Chondrocyte (in vitro differentiated cells): ENCODE data around the gene DYNLT1. TPM values are rescaled to one million over a fixed set of nuclear protein-coding genes. Genes with fewer than 3 reads are reported as not detected.
A peak's percentile ranks its signal among the peaks of the same experiment; 100 is the strongest.

Experiments used
- DNase-seq: peaks from one replicate; pipeline ENCODE4 v3.0.0; 2021; ENCODE audit warnings: mixed read lengths, low spot score
- H3K27ac Mint-ChIP-seq: one replicate; pipeline ENCODE4 v1.8.0; 2021; ENCODE audit warnings: mild to moderate bottlenecking, moderate library complexity, mixed read lengths; ENCODE audit not compliant: unreplicated experiment
- H3K27me3 Mint-ChIP-seq: 2 replicates; pipeline ENCODE4 v1.8.0; 2021; ENCODE audit warnings: low read depth, mixed read lengths
- H3K36me3 Mint-ChIP-seq: 2 replicates; pipeline ENCODE4 v1.8.0; 2021; ENCODE audit warnings: low read depth, mixed read lengths
- H3K4me1 Mint-ChIP-seq: 2 replicates; pipeline ENCODE4 v1.8.0; 2021; ENCODE audit warnings: low read depth, mild to moderate bottlenecking, mixed read lengths
- H3K4me3 Mint-ChIP-seq: one replicate; pipeline ENCODE4 v1.8.0; 2021; ENCODE audit warnings: mild to moderate bottlenecking, moderate library complexity, mixed read lengths; ENCODE audit not compliant: unreplicated experiment
- H3K9me3 Mint-ChIP-seq: 2 replicates; pipeline ENCODE4 v1.8.0; 2021; ENCODE audit warnings: low read depth, mixed read lengths
- total RNA-seq: library from RNA; stranded (reverse); gene quantifications from 3 replicates; pipeline ENCODE4 v1.2.1, GENCODE V29; 2021
- TF ChIP-seq, protein P1 (sequence below): fragments of 200-600 bp; sonication (generic); IDR thresholded peaks from 2 replicates; pipeline ENCODE4 v1.5.0; 2021; ENCODE audit warnings: antibody characterized with exemption, mild to moderate bottlenecking, moderate library complexity

DYNLT1 gene
- total RNA-seq, 1 donor from 2014 or later = 171 TPM

GRCh38 chr6:158603261-158604047, 41.1 kb downstream of the DYNLT1 start:
- Mint-ChIP-seq H3K4me3 (no peak overlapping the region), H3K9me3 (no peaks in the 10 kb centered on the region), H3K27ac (no peak overlapping the region), H3K27me3 (no peaks in the 10 kb centered on the region), H3K4me1 (no peaks in the 10 kb centered on the region), H3K36me3 (peaks cover 12% of the 10 kb centered on the region)
- TF ChIP-seq, protein P1, sequence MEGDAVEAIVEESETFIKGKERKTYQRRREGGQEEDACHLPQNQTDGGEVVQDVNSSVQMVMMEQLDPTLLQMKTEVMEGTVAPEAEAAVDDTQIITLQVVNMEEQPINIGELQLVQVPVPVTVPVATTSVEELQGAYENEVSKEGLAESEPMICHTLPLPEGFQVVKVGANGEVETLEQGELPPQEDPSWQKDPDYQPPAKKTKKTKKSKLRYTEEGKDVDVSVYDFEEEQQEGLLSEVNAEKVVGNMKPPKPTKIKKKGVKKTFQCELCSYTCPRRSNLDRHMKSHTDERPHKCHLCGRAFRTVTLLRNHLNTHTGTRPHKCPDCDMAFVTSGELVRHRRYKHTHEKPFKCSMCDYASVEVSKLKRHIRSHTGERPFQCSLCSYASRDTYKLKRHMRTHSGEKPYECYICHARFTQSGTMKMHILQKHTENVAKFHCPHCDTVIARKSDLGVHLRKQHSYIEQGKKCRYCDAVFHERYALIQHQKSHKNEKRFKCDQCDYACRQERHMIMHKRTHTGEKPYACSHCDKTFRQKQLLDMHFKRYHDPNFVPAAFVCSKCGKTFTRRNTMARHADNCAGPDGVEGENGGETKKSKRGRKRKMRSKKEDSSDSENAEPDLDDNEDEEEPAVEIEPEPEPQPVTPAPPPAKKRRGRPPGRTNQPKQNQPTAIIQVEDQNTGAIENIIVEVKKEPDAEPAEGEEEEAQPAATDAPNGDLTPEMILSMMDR = no peak
- no peak for DNase-seq

- Mint-ChIP-seq H3K4me1 (no peaks in the 10 kb centered on the region), H3K27ac (no peak overlapping the region), H3K9me3 (no peaks in the 10 kb centered on the region), H3K4me3 (no peak overlapping the region), H3K27me3 (no peaks in the 10 kb centered on the region), H3K36me3 (peaks cover 13% of the 10 kb centered on the region)
- TF ChIP-seq, protein P1 = no peak
- DNase-seq = no peak
Measured at GRCh38 chr6:158599635-158600034, 44.9 kb downstream of the DYNLT1 start.

DNA sequence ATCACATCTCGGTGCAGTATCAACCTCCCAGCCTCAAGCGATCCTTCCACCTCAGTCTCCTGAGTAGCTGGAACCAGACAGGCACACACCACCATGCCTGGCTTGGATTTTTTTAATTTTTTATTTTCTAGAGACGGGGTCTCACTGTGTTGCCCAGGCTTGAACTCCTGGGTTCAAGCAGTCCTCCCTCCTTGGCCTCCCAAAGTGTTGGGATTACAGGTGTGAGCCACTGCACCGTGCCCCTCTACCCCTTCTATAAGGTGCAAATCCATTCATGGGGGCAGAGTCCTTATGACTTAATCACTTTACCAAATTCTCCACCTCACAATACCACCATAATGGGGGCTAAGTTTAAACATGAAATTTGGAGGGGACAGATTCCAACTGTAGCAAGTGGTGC, 47.0 kb downstream of the DYNLT1 start:
- Mint-ChIP-seq H3K4me1 (no peaks in the 10 kb centered on the region), H3K36me3 (peaks cover 16% of the 10 kb centered on the region), H3K9me3 (no peaks in the 10 kb centered on the region), H3K4me3 (no peak overlapping the region), H3K27ac (no peak overlapping the region), H3K27me3 (no peaks in the 10 kb centered on the region)
- DNase-seq = no peak
- TF ChIP-seq, protein P1 = no peak

GRCh38 chr6:158596861-158597260, 47.7 kb downstream of the DYNLT1 start:
- H3K36me3 Mint-ChIP-seq = peaks cover 16% of the 10 kb centered on the region

GRCh38 chr6:158595223-158595622, 49.3 kb downstream of the DYNLT1 start:
- TF ChIP-seq, protein P1 = peak; percentile 48
- Mint-ChIP-seq H3K4me3 (no peak overlapping the region), H3K4me1 (no peaks in the 10 kb centered on the region), H3K27ac (no peak overlapping the region), H3K9me3 (no peaks in the 10 kb centered on the region), H3K36me3 (peaks cover 25% of the 10 kb centered on the region), H3K27me3 (no peaks in the 10 kb centered on the region)
- no peak for DNase-seq

More at GRCh38 chr6:158596861-158597260, 47.7 kb downstream of the DYNLT1 start:
- no peaks in the 10 kb centered on the region for H3K9me3 Mint-ChIP-seq
- H3K27me3 Mint-ChIP-seq = no peaks in the 10 kb centered on the region
- no peaks in the 10 kb centered on the region for H3K4me1 Mint-ChIP-seq
- H3K27ac Mint-ChIP-seq = no peak overlapping the region
- H3K4me3 Mint-ChIP-seq = no peak overlapping the region
- TF ChIP-seq, protein P1 = no peak
- DNase-seq = no peak
